ENCODE results near the gene RSU1.

The RSU1 gene

DNA sequence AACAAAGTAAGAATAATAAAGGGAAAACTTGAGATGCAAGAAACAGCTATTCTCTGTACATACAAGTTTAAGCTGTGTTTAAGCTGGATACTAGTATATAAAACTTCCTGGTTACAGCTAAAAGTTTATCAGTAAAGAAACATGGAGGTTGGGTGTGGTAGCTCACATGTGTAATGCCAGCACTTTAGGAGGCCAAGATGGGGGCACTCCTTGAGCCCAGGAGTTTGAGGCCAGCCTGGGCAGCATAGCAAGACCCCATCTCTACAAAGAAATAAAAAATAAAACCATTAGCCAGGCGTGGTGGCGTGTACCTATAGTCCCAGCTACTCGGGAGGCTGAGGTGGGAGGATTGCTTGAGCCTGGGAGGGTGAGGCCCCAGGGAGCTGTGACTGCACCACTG lies 3.2 kb downstream of the RSU1 start:
- Histone ChIP-seq H3K79me1 (replicated peaks; ENCODE audit: low read length, poor library complexity, severe bottlenecking) (peaks cover 25% of the 10 kb centered on the region), H3K27me3 (ENCODE audit: control insufficient read depth in 1 of 2, insufficient read depth in 1 of 2, low read length in 2 of 2) (no peaks in the 10 kb centered on the region), H4K8ac (ENCODE audit: low read length) (no peak overlapping the region), H2BK12ac (ENCODE audit: low read length in 2 of 2) (no peak overlapping the region), H2AFZ (ENCODE audit: low read depth, low read length) (no peak overlapping the region), H3K4ac (ENCODE audit: low read depth in 1 of 2, low read length in 2 of 2) (no peak overlapping the region), H3K4me2 (ENCODE audit: low read length, poor library complexity, severe bottlenecking) (no peak overlapping the region), H3K27ac (ENCODE audit: low read length, poor library complexity, severe bottlenecking) (no peak overlapping the region), H2BK120ac (ENCODE audit: low read depth, low read length) (no peak overlapping the region), H2BK15ac (ENCODE audit: low read depth, poor library complexity, severe bottlenecking) (no peak overlapping the region), H2AK5ac (ENCODE audit: low read length, severe bottlenecking) (no peak overlapping the region), H3K14ac (ENCODE audit: low read length in 2 of 2) (no peak overlapping the region), H2BK5ac (ENCODE audit: low read depth, low read length, poor library complexity, severe bottlenecking) (no peak overlapping the region), H4K91ac (ENCODE audit: low read length) (no peak overlapping the region), H3K36me3 (ENCODE audit: control insufficient read depth in 1 of 2, insufficient read depth in 2 of 2, low read depth in 1 of 2, low read length in 2 of 2) (peaks cover 0 to 39% of the 10 kb centered on the region in 2 experiments), H3K9ac (ENCODE audit: low read length) (no peak overlapping the region), H3K18ac (ENCODE audit: low read depth in 1 of 2, low read length in 2 of 2) (no peak overlapping the region), H3K4me3 (ENCODE audit: insufficient read depth in 1 of 2, low read depth in 1 of 2, low read length in 2 of 2) (no peak overlapping the region), H3K4me1 (ENCODE audit: control insufficient read depth, insufficient read depth, low read depth, low read length) (peaks cover 8% of the 10 kb centered on the region), H3K23ac (ENCODE audit: low read length in 2 of 2) (no peak overlapping the region), H3K9me3 (ENCODE audit: control insufficient read depth, low read length) (no peaks in the 10 kb centered on the region)
- WGBS = 93% methylated on average over 3 of the region's 3 CpGs
- no peak for DNase-seq

- H3K4me3 ChIP-seq (ENCODE audit: insufficient read depth in 1 of 2, low read depth in 1 of 2, low read length in 2 of 2) = no peak overlapping the region
- H3K9ac ChIP-seq (ENCODE audit: low read length) = peak overlapping the region; percentile 27
- H3K14ac ChIP-seq (ENCODE audit: low read length in 2 of 2) = no peak overlapping the region
- H2BK120ac ChIP-seq (ENCODE audit: low read depth, low read length) = no peak overlapping the region
- no peak overlapping the region for H2AFZ ChIP-seq (ENCODE audit: low read depth, low read length)
- H3K27me3 ChIP-seq (ENCODE audit: control insufficient read depth in 1 of 2, insufficient read depth in 1 of 2, low read length in 2 of 2) = no peaks in the 10 kb centered on the region
- no peak overlapping the region for H3K4ac ChIP-seq (ENCODE audit: low read depth in 1 of 2, low read length in 2 of 2)
- 100% methylated on average over 1 of the region's 4 CpGs for WGBS
- H3K4me1 ChIP-seq (ENCODE audit: control insufficient read depth, insufficient read depth, low read depth, low read length) = peaks cover 8% of the 10 kb centered on the region
- no peak overlapping the region for H2BK12ac ChIP-seq (ENCODE audit: low read length in 2 of 2)
- H3K18ac ChIP-seq (ENCODE audit: low read depth in 1 of 2, low read length in 2 of 2) = no peak overlapping the region
- H2BK5ac ChIP-seq (ENCODE audit: low read depth, low read length, poor library complexity, severe bottlenecking) = no peak overlapping the region
- H3K36me3 ChIP-seq (ENCODE audit: control insufficient read depth in 1 of 2, insufficient read depth in 2 of 2, low read depth in 1 of 2, low read length in 2 of 2) = peaks cover 3 to 44% of the 10 kb centered on the region in 2 experiments
- H3K9me3 ChIP-seq (ENCODE audit: control insufficient read depth, low read length) = no peaks in the 10 kb centered on the region
- H3K79me1 ChIP-seq (replicated peaks; ENCODE audit: low read length, poor library complexity, severe bottlenecking) = peaks cover 32% of the 10 kb centered on the region
- no peak overlapping the region for H3K4me2 ChIP-seq (ENCODE audit: low read length, poor library complexity, severe bottlenecking)
- H3K23ac ChIP-seq (ENCODE audit: low read length in 2 of 2) = no peak overlapping the region
- DNase-seq = no peak
- no peak overlapping the region for H4K91ac ChIP-seq (ENCODE audit: low read length)
- H2AK5ac ChIP-seq (ENCODE audit: low read length, severe bottlenecking) = no peak overlapping the region
- H4K8ac ChIP-seq (ENCODE audit: low read length) = no peak overlapping the region
- H2BK15ac ChIP-seq (ENCODE audit: low read depth, poor library complexity, severe bottlenecking) = no peak overlapping the region
- no peak overlapping the region for H3K27ac ChIP-seq (ENCODE audit: low read length, poor library complexity, severe bottlenecking)
These were observed 4.5 kb downstream of the RSU1 start for GRCh38 chr10:16812676-16813075.

DNA sequence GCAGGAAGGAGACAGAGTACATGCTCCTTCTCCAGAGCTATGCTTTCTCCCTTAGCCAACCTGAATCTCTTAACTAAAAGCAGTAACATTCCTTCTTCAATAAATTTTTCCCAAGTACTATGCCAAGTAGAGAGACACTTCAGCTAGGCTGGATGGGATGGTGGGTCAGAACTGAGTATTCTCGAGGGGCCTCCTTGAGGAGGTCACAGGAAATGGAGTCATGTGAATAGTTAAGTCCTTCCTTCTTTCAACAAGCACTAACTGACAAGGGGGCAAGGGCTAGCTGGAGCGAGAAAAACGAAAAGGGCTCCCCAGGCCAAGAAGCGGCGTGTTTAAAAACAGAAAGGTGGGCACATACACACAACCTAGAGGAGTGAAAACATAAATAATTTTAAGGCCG lies 5.5 kb downstream of the RSU1 start:
- Histone ChIP-seq H3K79me1 (replicated peaks; ENCODE audit: low read length, poor library complexity, severe bottlenecking) (peaks cover 32% of the 10 kb centered on the region), H2BK120ac (ENCODE audit: low read depth, low read length) (no peak overlapping the region), H3K4me3 (ENCODE audit: insufficient read depth in 1 of 2, low read depth in 1 of 2, low read length in 2 of 2) (no peak overlapping the region), H4K8ac (ENCODE audit: low read length) (no peak overlapping the region), H3K4ac (ENCODE audit: low read depth in 1 of 2, low read length in 2 of 2) (no peak overlapping the region), H2AK5ac (ENCODE audit: low read length, severe bottlenecking) (no peak overlapping the region), H2BK5ac (ENCODE audit: low read depth, low read length, poor library complexity, severe bottlenecking) (no peak overlapping the region), H3K18ac (ENCODE audit: low read depth in 1 of 2, low read length in 2 of 2) (no peak overlapping the region), H3K23ac (ENCODE audit: low read length in 2 of 2) (no peak overlapping the region), H2BK15ac (ENCODE audit: low read depth, poor library complexity, severe bottlenecking) (no peak overlapping the region), H3K4me2 (ENCODE audit: low read length, poor library complexity, severe bottlenecking) (no peak overlapping the region), H3K4me1 (ENCODE audit: control insufficient read depth, insufficient read depth, low read depth, low read length) (peaks cover 8% of the 10 kb centered on the region), H3K9me3 (ENCODE audit: control insufficient read depth, low read length) (no peaks in the 10 kb centered on the region), H2BK12ac (ENCODE audit: low read length in 2 of 2) (no peak overlapping the region), H3K14ac (ENCODE audit: low read length in 2 of 2) (no peak overlapping the region), H3K36me3 (ENCODE audit: control insufficient read depth in 1 of 2, insufficient read depth in 2 of 2, low read depth in 1 of 2, low read length in 2 of 2) (peaks cover 3 to 50% of the 10 kb centered on the region in 2 experiments), H4K91ac (ENCODE audit: low read length) (no peak overlapping the region), H3K9ac (ENCODE audit: low read length) (no peak overlapping the region), H2AFZ (ENCODE audit: low read depth, low read length) (no peak overlapping the region), H3K27ac (ENCODE audit: low read length, poor library complexity, severe bottlenecking) (no peak overlapping the region), H3K27me3 (ENCODE audit: control insufficient read depth in 1 of 2, insufficient read depth in 1 of 2, low read length in 2 of 2) (no peaks in the 10 kb centered on the region)
- 83% methylated on average over 6 of the region's 6 CpGs for WGBS
- DNase-seq = peak; percentile 6

GRCh38 chr10:16811292-16811691 lies 5.9 kb downstream of the RSU1 start:
- Histone ChIP-seq H2AK5ac (ENCODE audit: low read length, severe bottlenecking) (no peak overlapping the region), H3K9ac (ENCODE audit: low read length) (no peak overlapping the region), H2BK120ac (ENCODE audit: low read depth, low read length) (no peak overlapping the region), H3K27ac (ENCODE audit: low read length, poor library complexity, severe bottlenecking) (no peak overlapping the region), H2BK5ac (ENCODE audit: low read depth, low read length, poor library complexity, severe bottlenecking) (no peak overlapping the region), H3K9me3 (ENCODE audit: control insufficient read depth, low read length) (no peaks in the 10 kb centered on the region), H2BK12ac (ENCODE audit: low read length in 2 of 2) (no peak overlapping the region), H3K4me2 (ENCODE audit: low read length, poor library complexity, severe bottlenecking) (no peak overlapping the region), H3K4me1 (ENCODE audit: control insufficient read depth, insufficient read depth, low read depth, low read length) (peaks cover 8% of the 10 kb centered on the region), H2BK15ac (ENCODE audit: low read depth, poor library complexity, severe bottlenecking) (no peak overlapping the region), H3K27me3 (ENCODE audit: control insufficient read depth in 1 of 2, insufficient read depth in 1 of 2, low read length in 2 of 2) (no peaks in the 10 kb centered on the region), H3K36me3 (ENCODE audit: control insufficient read depth in 1 of 2, insufficient read depth in 2 of 2, low read depth in 1 of 2, low read length in 2 of 2) (peaks cover 3 to 50% of the 10 kb centered on the region in 2 experiments), H3K14ac (ENCODE audit: low read length in 2 of 2) (no peak overlapping the region), H4K91ac (ENCODE audit: low read length) (no peak overlapping the region), H4K8ac (ENCODE audit: low read length) (no peak overlapping the region), H3K4ac (ENCODE audit: low read depth in 1 of 2, low read length in 2 of 2) (no peak overlapping the region), H3K23ac (ENCODE audit: low read length in 2 of 2) (no peak overlapping the region), H3K4me3 (ENCODE audit: insufficient read depth in 1 of 2, low read depth in 1 of 2, low read length in 2 of 2) (no peak overlapping the region), H3K18ac (ENCODE audit: low read depth in 1 of 2, low read length in 2 of 2) (no peak overlapping the region), H2AFZ (ENCODE audit: low read depth, low read length) (no peak overlapping the region), H3K79me1 (replicated peaks; ENCODE audit: low read length, poor library complexity, severe bottlenecking) (peaks cover 32% of the 10 kb centered on the region)
- no peak for DNase-seq
- WGBS = 86% methylated on average over 2 of the region's 3 CpGs
